GM13976 (cell line): ENCODE data around the gene ASPDH.

ENCODE experiments used
- DNase-seq: peaks from one replicate; pipeline ENCODE4 v3.0.0; 2012; ENCODE audit warnings: low spot score
- CTCF ChIP-seq: IDR thresholded peaks from 2 replicates; pipeline ENCODE4 v1.5.1; 2012; ENCODE audit warnings: borderline replicate concordance, mild to moderate bottlenecking; ENCODE audit not compliant: insufficient read depth; ENCODE audit errors: extremely low read depth, missing control alignments, control extremely low read depth
- in situ Hi-C: fragments of 300-500 bp; cut with MboI; formaldehyde crosslinking; loops from one replicate; pipeline ENCODE4 v1.12.0; 2022; ENCODE audit warnings: low sequenced_read_pairs, mixed read lengths, inconsistent platforms; ENCODE audit not compliant: unreplicated experiment

The ASPDH gene

DNA sequence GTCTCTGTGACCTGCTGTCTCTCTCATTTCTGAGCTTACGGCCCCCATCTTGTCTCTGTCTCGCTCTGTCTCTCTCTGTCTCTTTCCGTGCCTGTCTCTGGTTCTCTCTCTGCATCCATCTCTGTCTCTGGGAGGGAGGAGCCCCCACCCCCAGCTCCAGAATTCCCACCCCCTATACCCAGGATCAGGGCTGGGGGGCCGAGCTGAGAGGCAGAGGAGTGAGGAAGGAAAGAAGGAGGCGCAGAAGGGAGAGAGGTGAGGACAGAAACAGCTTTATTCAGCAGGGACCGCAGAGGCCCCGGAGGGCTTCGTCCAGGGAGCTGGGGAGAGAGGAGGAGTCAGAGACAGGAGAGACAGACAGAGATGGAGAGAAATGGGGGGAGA lies 16.7 kb downstream of the ASPDH start:
- no peak for TF ChIP-seq CTCF
- in situ Hi-C loops: no loop called here

DNA sequence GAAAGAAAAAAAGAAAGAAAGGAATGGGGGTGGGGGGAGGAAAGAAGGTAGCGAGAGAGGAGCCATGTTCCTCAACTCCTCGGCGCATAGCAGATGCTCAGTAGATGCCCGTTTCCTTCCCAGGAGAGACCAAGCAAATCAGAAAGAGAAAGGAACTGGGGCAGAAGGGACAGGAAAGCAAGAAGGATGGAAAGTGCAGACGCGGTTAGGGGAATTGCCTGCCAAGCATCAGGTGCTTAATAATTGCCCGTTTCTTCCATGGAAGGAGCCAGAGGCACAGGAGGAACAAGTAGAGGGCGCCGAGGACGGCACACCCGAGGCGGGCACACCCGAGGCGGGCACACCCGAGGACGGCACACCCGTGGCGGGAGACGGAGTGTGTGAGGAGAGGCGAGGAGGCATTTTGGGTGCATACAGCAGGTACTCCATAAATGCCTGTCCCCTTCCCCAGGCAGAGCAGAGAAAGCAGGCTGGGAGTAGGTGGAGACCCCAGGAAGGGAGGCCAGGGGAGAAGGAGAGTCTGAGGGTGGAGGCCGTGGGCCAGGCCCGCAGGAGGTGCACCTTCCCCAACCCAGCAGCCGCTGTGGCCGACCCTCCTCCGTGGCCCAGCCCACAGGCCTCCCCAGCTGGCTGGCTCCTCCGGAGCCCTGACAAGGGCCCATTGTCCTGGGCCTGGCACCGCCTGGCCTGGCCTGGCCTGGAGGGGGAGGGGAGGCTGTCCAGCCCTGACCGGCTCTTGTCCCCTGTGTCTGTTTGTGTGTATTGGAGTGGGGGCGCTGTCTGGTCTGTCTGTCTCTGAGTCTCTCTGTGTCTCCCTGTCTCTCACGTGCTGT lies 17.3 kb downstream of the ASPDH start:
- no peak for DNase-seq
- in situ Hi-C loops: no loop called here
- no peak for TF ChIP-seq CTCF

More for the DNA sequence above, 16.7 kb downstream of the ASPDH start:
- DNase-seq: no peak

GRCh38 chr19:50495020-50495531 lies 18.6 kb downstream of the ASPDH start:
- in situ Hi-C loops: no loop called here
- no peak for TF ChIP-seq CTCF
- DNase-seq: no peak

DNA sequence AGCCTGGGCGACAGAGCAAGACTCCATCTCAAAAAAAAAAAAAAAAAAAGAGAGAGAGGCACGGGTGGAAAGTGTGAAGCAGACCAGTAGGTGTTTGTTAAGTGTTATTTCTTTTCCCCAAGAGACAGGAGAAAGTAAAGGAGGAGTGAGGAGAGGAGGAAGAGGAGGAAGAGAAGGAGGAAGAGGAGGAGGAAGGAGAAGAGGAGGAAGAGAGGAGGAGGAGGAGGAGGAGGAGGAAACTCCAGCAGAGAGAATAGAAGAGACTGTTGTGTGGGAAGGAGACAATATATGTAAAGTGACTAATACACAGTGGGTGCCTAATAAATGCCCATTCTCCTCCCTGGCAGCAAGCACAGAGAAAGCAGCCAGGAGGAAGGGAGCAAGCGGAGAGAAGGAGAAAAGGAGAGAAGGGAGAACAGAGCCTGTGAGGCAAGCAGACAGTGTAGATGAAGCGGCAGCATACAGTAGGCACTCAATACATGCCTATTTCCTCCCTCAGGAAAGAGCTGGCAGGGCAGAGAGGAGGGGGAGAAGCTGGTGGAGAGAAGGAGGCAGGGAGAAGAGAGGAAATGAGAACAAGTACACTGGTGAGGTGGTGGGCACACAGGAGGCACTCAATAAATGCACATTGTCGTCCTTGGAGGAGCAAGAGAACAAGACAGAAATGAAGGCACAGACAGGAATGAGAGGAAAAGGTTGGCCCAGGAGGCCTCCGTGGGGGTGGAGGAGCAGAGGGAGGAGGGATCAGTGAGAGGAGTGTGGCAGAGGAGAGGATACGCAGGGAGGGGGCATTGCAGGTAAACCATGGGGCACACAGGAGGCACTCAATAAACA lies 19.3 kb downstream of the ASPDH start:
- in situ Hi-C loops: no loop called here
- DNase-seq: no peak
- no peak for TF ChIP-seq CTCF

DNA sequence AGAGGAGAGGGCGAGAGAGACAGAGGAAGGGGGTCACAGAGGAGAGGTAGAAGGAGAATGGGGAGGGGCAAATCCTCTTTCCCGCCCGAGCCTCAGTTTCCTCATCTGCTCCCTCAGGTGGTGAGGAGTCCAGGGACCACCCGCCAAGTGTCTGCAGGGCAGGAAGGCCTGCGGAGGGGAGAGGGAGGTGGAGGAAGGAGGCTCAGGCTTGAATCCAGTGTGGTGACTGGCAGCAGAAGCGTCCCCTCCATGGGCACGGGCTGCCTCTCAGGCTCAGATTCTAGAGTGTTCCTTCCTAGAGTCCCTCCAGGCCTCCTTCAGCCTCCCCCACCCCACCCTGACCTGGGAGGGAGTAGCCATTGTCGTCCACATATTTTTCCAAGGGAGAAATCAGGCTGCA lies 20.5 kb downstream of the ASPDH start:
- no peak for TF ChIP-seq CTCF
- in situ Hi-C loops: no loop called here
- DNase-seq: no peak

- no peak for DNase-seq
- TF ChIP-seq CTCF: no peak
- in situ Hi-C loops: no loop called here
These were observed 21.2 kb downstream of the ASPDH start for GRCh38 chr19:50492303-50493052.
